ENCODE results near the gene CC2D1B. TPM values are rescaled to one million over a fixed set of nuclear protein-coding genes. Genes with fewer than 3 reads are reported as not detected.

CC2D1B gene
- total RNA-seq, 1 donor from 2014 or later, result 16.3 TPM

GRCh38 chr1:52360595-52360968 is 5.4 kb downstream of the CC2D1B start:
- DNase-seq (ENCODE audit: low read depth in 2 of 2), result no peak

GRCh38 chr1:52359676-52360594 is 6.1 kb downstream of the CC2D1B start:
- DNase-seq (ENCODE audit: low read depth in 2 of 2), result no peak

- DNase-seq (ENCODE audit: low read depth in 2 of 2), result no peak
Measured at GRCh38 chr1:52358851-52359497, 7.0 kb downstream of the CC2D1B start.

- DNase-seq (ENCODE audit: low read depth in 2 of 2), result no peak
Measured at GRCh38 chr1:52357397-52357796, 8.6 kb downstream of the CC2D1B start.

- DNase-seq (ENCODE audit: low read depth in 2 of 2), result no peak
Measured at GRCh38 chr1:52356818-52357355, 9.1 kb downstream of the CC2D1B start.

GRCh38 chr1:52355847-52356505 is 10.0 kb downstream of the CC2D1B start:
- DNase-seq (ENCODE audit: low read depth in 2 of 2), result no peak

- DNase-seq (ENCODE audit: low read depth in 2 of 2), result no peak
Measured at GRCh38 chr1:52355436-52355835, 10.6 kb downstream of the CC2D1B start.

- no peak for DNase-seq (ENCODE audit: low read depth in 2 of 2)
Measured at GRCh38 chr1:52352690-52353089, 13.3 kb downstream of the CC2D1B start.

GRCh38 chr1:52348704-52349300 is 17.2 kb downstream of the CC2D1B start:
- DNase-seq (ENCODE audit: low read depth in 2 of 2), result peak; percentile 45 to 54

- DNase-seq (ENCODE audit: low read depth in 2 of 2), result no peak
Measured at GRCh38 chr1:52346653-52347052, 19.4 kb downstream of the CC2D1B start.

- DNase-seq (ENCODE audit: low read depth in 2 of 2), result no peak
Measured at GRCh38 chr1:52345252-52345651, 20.8 kb downstream of the CC2D1B start.

- no peak for DNase-seq (ENCODE audit: low read depth in 2 of 2)
Measured at GRCh38 chr1:52343979-52344378, 22.0 kb downstream of the CC2D1B start.

GRCh38 chr1:52341655-52342260 is 24.2 kb downstream of the CC2D1B start:
- DNase-seq (ENCODE audit: low read depth in 2 of 2), result no peak

- no peak for DNase-seq (ENCODE audit: low read depth in 2 of 2)
Measured at GRCh38 chr1:52337439-52337838, 28.6 kb downstream of the CC2D1B start.

GRCh38 chr1:52334906-52335528 is 31.0 kb downstream of the CC2D1B start:
- DNase-seq (ENCODE audit: low read depth in 2 of 2), result no peak

GRCh38 chr1:52332411-52332810 is 33.6 kb downstream of the CC2D1B start:
- DNase-seq (ENCODE audit: low read depth in 2 of 2), result no peak

- no peak for DNase-seq (ENCODE audit: low read depth in 2 of 2)
Measured at GRCh38 chr1:52328615-52329014, 37.4 kb downstream of the CC2D1B start.

- DNase-seq (ENCODE audit: low read depth in 2 of 2), result no peak
Measured at GRCh38 chr1:52325786-52326185, 40.2 kb downstream of the CC2D1B start.

GRCh38 chr1:52323731-52324130 is 42.3 kb downstream of the CC2D1B start:
- no peak for DNase-seq (ENCODE audit: low read depth in 2 of 2)

GRCh38 chr1:52321061-52321460 is 44.9 kb downstream of the CC2D1B start:
- no peak for DNase-seq (ENCODE audit: low read depth in 2 of 2)
